HG03457 (cell line): ENCODE data around the gene GPX6.
"Not testable (repeated sequence)": the region's sequence is repeated elsewhere in the genome, so short reads cannot be mapped to it uniquely, and the experiment has no call there.

Experiments used
- ATAC-seq: cut with Tn5 transposase; IDR thresholded peaks from one replicate; pipeline ENCODE4 v1.9.1; 2021; ENCODE audit warnings: moderate number of reproducible peaks; ENCODE audit not compliant: unreplicated experiment

The GPX6 gene, protein sequence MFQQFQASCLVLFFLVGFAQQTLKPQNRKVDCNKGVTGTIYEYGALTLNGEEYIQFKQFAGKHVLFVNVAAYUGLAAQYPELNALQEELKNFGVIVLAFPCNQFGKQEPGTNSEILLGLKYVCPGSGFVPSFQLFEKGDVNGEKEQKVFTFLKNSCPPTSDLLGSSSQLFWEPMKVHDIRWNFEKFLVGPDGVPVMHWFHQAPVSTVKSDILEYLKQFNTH

DNA sequence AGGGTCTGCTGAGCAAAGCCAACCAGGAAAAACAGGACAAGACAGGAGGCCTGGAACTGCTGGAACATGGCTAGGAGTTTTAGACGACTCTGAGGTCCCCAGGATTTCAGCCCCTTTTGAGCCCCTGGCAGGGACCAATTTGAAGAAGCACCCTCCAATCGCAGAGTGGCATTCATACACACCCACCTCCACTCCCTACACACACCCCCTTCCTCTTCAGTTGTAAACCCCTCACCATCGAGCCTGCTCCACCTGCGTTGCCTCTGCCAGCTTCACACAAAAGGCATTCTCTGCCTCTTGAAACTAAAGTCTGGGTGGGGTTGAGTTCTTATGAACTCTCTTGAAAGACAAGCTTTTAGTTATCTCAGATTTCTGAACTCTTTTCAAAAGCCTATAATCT, at the start of gene GPX6:
GPX6 (minus strand) TSS at position 118 of the 400 bp plus-strand sequence; CDS start at position 68, 50 bp downstream.
- no peak for ATAC-seq

DNA sequence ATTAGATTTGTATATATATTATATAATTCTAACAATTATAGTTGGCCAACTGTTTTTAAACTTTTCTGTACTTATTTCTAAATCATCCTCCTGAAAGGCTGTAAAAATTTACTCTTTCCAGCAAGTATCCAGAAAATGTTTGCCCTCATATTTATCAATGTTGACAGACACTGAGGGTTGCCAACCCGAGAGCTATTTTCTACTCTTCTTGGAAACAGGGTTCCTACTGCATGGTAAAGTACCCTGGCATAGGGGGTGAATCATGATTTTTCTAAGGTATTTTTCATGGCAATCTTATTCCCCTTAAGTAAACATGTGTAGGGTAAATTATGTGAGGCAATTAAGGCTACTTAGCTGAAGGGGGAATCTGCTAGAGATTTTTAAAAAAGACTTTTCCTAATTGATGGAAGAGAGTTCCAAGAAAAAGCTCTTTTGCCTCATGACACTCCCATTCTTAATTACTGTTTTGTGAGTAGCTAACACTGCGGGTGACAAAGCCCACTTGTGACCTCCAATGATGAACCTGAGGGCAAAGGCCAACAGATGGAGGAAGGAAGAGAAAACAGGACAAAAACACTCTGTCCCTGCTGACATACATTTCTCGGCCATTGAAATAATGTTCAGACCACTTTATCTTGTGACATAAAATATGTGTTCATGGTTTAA, 48.0 kb upstream of the GPX6 start:
- ATAC-seq, result no peak

DNA sequence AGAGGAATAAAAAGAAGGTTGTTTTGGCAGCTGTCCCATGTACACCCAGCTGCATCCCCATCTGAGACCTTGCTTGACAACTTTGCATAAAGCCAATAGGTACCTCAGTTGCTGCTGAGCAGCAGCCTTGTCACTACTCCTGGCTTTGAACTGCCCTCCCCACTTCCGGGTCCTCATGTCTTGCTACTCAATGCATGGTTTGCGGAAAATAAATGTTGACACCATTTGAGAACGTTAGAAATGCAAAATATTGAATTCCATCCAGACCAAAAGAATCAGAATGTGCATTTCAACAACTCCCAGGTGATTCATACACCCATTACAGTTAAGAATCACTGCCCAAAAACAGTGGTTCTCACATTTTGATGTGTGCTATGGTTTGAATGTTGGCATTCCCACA, 43.0 kb upstream of the GPX6 start:
- no peak for ATAC-seq

DNA sequence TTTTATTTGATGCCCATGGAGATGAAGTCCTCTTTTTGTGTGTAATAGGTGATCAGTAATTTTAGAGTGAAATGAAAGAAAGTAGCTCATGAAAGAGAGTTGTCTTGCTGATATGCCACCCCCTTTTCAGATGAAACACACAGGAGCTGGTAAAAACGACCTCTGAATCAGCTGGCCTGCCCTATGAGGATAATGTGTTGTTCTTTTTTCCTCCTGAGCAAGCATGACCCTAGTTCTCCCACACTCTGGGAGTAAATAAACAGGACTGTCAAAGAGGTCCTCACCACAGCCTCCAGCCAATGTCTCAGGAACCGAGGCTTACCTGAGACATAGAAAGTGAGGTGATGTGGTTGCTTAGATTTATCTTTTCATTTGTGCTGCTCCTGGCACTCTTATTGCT, 39.5 kb upstream of the GPX6 start:
- no peak for ATAC-seq

DNA sequence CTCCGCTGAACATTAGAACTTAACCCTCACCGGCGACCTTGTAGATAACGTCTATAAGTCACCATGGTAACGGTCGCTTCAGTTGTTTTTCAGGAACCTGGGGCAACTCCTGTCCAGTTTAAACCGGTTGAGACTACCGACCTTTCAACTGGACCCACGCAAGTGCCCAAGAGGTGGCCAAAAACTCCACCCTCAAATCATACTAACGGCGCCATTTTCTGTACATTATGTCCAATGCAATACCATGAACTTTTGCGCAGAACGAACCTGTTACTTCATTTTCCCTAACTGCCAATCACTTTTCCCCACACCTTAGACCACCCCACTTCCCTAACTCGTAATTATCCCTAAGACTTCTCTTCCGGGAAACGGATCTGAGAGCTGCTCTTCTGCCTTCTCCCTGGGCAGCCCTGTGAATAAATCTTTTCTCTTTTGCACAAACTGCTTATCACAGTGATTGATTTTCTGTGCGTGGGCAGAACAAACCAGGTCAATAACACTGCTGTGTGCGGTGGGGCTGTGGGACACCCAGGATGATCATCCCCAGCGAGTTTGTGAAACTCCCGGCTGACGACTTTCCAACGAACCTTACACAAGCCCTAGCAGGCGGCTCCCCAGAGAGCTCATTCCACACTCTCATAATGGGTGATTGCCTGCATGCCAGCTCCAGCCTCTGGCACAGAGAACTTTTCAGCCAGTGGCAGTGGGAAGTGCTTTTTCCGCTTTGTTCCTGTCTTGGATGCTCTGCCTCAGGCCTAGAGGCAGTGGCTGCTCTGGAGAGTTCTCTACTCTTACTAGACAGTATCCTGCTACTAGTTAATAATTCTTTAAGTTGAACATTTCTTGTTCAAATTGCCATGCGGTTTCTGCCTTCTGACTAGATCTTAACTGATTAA, 38.6 kb upstream of the GPX6 start:
- no peak for ATAC-seq

DNA sequence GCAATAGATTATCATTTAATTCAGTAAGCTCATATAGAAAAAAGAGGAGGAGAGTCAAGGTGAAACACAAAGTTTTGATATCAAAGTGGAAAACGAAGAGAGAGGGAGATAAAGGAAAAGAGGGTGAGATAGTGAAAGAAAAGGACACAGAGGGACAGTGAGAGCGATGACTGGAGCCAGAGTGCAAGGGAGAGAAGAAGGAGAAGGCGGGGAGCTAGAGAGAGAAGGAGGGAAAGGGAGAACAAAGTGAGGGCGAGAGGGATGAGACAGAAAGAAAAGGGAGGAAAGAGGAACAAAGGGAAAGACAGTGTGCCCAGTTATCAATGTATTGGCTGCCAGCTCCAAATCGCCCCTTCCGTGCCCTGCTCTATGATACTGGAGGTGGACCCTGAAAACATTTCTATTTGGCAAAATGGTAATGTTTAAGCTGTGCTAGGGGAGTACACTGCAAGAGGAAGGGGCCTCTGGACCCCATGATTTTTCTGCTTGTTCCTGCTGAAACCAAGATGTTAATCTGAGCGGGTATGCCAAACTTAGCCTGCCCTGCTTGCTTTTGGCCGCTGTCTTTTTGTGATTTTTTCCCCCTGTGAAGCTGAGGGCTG, 37.9 kb upstream of the GPX6 start:
- no peak for ATAC-seq

DNA sequence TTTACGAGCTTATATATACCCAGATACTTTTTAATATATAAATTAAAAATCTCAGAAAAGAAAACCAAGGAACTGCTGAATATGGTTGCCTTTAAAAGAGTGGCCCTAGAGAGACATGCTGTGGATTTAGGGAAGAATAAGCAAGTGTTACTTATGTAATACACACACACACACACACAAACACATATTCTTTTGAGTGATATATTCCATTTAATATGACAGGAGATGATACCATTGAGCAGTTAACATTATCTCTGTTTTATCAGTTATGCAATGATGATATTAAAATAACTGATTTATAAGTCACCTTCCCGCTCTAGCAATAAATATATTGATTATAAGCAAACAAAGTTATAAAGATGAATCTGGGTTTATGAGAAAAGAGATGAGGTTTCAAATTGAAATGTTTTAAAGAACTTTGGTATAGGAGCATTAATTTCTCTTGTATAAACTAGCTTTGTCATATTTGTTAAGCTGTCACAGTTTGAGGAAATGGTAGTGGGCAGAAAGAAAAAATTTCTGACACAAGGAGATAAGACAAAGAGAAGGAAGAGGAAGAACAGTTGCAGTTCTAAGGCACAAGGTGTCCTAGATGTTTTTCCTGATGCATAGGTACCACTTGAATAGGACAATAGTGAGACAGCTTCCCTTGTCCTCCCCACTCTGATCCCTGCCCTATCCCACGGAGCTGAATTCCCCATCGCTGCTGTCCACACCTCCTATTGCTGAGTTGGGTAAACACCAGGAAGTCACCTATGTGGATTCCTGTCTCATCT, 36.5 kb upstream of the GPX6 start:
- no peak for ATAC-seq

DNA sequence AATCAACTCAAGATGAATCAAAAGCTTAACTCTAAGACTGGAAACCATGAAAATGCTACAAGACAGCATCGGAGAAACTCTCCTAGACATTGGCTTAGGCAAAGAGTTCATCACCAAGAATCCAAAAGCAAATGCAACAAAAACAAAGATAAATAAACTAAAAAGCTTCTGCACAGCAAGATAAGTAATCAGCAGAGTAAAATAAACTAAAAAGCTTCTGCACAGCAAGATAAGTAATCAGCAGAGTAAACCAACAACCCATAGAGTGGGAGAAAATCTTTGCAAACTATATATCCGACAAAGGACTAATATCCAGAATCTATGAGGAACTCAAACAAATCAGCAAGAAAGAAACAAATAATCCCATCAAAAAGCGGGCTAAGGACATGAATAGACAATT, 31.4 kb upstream of the GPX6 start:
- not testable (repeated sequence) for ATAC-seq

DNA sequence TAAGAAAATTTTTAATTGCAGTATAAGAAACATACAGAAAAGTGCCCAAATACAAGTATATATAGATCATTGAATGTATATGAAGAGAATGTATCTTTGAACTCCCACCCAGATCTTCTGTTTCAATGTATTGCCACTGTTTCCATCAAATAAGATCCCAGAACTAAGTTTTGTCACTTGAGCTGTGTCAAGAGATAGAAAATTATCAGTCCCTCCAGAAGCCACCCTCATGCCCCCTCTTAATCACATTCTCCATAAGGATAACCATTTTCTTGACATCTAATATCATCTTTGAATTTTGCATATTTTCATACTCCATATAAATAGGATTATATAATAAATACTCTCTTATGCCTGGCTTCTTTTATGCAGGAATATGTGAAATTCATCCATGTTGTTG, 30.4 kb upstream of the GPX6 start:
- no peak for ATAC-seq

DNA sequence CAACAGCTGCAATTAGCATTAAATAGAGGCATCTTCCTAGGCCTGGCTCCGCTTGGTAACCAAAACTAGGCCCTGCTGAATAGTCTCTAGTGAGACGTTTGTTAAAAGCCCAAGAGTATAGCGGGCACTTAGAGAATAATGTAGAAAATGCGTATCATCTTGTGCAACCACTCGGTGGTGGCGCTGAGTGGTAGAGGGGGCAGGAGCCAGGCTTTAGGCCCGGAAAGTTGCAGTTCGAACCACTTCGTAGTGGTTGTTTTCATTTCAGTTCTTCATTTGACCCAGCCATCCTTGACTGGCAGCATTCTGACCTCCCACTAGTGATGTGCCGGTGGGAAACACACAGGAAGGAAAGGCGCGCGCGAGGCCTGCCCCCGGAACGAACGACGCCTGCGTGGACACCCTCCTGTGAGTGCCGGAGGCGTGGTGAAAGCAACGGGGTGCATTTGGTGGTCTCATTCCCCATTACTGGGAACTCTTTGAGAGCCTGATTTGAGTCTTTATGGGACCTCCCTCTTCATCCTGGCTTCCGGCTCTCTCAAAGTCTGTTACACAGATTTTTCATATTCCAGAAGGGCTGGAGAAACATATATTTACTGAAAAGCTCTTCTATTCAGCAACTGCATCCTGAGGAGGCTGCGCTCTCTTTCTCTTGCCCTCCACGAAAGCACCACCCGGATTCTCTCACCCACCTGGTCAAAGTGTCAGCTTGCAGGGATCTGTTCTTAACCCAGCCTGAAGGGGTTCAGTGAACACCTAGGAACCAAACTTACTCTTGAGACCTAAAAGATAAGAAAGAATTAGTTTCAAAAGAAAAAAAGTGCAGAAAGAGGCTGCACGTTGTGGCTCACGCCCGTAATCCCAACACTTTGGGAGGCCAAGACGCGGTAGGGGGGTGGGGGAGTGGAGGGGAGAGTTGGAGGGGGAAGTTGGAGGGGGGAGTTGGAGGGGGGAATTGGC, 28.3 kb upstream of the GPX6 start:
- ATAC-seq, result no peak

DNA sequence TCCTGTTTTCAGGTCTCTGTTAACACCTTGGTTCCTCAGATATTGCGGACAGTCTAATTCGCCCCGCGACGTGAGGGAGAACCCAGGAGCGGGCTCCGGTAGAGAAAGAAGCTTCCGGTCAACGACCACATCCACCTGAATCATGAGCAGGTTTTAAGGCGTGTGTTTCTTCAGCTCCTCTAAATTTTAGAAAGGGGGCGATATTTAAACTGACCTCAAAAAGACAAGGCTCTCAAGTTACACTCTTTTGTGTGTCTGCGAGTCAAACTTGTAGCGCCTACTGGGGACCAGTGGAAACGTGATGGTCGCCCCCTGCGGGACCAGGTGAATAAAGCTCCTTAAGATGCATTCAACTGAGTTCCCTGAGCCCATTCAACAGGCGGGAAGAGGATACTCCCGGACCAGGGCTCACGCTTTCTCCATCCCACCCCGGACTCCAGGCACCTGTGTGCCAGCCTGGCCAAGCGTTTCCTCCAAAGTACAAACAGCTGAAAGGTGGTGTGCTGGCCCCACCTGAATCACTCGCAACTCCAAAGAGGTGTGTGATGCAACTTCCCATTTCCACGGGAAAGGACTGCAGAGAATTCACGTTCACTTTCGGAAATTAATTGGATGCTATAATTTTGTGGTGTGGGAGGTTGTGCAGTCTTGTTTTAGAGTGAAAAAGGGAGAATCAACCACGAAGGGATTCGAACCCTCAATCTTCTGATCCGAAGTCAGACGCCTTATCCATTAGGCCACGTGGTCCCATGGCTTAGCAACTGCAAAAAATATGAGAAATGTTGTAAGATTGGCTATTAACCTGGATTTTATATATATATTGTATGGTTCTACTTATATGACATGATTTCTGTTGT, 27.1 kb upstream of the GPX6 start:
- no peak for ATAC-seq

DNA sequence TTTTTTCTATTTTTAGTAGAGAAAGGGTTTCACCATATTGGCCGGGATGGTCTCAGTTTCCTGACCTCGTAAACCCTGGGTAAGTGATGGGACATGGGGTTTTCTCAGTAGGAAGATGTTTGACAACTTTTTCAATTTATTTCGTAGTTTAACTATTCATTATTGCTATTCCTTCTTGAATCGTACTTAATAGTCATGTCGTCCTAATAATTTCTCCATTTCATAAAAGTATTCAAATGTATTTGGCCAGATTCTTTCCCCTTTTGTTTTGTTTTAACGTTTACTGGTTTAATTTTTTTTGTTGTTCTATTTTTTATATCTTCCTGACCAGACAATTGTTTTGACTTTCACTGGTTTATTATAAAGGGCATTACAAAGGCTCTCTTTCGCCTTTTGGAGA, 26.4 kb upstream of the GPX6 start:
- no peak for ATAC-seq

DNA sequence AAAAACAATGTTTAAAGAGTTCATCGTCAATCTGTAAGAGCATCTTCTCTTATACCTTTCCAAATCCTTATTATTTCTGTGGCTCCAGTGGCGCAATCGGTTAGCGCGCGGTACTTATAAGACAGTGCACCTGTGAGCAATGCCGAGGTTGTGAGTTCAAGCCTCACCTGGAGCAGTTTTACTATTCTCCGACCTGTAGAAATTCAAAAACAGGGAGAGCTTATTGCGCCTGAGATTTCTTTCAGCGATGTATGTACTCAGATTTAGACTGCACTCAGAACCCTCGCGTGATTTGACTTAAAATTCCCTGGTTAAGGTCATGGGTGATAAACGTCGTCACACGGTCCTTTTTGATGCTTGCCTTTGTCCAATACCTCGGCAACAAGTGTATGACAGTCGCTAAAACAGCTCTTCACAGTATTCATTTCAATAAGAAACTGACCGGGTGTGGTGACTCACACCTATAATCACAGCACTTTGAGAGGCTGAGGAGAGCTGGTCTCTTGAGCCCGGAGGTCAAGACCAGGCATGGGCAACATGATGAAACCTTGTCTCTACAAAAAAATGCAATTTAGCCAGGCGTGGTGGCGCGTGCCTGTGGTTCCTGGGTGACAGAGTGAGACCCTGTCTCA, 22.0 kb upstream of the GPX6 start:
- ATAC-seq, result no peak

DNA sequence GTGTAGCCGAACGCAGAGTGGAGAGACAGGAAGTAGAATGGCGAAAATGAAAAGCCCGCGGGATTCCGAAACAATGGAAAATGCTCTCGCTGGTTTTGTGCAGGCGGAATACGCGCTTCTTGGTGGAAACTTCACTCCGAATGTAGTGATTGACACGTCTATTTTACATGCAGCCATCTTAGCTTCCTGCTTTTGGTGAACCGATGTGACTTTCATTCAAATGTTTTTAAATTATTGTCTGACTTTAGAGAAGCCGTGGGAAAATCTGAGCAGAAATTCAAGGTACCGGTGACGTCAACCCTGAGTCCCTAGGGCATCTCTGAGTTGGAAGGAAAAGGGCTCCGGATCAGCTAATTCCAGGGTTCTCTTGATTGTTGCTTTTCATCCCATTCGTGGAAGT, 21.5 kb upstream of the GPX6 start:
- ATAC-seq, result no peak

DNA sequence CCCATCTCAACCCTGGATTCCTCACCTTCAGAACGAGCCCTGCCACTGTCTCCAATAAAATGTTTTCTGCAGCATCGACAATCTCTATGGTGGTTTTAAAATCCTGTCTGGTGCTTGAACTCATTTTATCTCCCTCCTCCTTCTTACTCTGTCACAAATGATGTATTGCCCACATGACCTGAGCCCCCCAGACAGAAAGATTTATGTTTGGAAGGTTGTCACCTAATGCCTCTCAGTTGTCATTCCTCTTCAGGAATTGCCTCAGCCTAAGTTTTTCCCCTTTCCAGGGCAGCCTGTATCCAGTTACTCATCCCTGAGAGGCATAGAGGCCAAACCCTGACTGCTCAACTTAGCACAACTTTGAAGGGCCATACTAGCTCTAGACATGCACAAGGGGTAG, 19.3 kb upstream of the GPX6 start:
- no peak for ATAC-seq

DNA sequence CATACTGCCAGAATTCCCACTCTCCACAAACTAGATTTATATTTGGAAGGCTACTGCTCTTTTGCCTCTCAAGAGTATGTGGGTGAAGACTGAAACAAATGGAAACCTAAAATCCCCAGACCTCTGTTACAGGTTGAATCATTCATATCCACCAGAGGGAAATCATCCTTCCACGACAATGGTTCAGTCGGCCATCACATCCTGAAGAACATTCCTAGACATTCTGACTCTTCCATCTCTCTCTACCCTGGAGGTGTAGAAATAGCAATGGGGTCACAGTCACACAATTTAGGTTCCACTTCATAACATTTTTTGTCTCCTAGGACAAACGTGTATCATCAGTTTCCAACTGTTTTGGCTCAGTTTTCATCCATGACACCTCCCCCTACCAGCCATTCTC, 18.7 kb upstream of the GPX6 start:
- no peak for ATAC-seq

DNA sequence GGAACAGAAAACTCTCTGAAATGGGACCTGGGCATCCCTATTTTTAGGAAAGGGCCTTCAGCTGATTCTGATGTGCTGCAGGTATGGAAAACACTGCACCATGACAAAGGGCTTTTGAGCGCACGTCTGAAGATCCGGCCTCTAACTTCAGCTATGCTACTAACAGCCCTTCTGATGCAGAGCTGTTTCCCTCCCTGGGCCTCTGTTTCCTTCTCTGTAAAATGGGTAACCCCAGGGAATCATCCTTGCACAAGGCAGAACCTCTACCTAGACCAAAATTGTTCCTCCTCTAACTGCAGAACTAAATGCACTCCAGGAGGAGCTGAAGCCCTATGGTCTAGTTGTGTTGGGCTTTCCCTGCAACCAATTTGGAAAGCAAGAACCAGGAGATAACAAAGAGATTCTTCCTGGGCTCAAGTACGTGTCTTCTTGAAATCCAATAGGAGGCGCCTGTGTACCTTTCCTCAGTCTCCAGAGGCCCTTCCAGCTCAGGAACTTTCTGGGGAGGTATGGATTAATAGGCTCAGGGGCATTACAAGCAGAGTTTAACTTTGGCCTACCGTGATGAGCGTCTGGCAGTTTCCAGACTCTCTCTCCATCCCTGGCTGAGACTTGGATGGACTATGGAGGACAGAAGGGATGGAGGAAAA, 16.0 kb upstream of the GPX6 start:
- ATAC-seq, result no peak

DNA sequence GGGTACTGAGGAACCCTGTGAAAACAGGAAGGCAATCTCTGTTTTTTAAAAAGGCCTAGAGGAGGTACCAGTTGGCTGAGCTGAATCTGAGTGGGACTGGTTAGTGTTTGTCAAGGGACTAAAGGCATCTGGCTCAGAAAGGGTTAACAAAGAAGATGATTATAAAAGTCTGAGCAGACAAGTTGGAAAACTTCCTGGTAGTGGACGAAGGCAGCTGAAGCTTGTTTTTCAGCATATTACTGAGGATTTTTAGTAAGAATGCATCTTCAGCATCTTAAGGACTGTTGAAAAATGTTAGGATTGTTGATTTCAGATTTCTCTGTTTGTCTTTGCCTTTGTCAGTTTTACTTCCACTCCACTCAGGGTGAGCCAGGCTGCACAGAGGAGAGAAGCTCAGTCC, 15.2 kb upstream of the GPX6 start:
- no peak for ATAC-seq
